ENCODE measurements around the gene SOHLH1. TPM values are rescaled to one million over a fixed set of nuclear protein-coding genes. Genes with fewer than 3 reads are reported as not detected.

Gene SOHLH1
- polyA plus RNA-seq, 1 of the 3 experiments (the other 2 are of a cell fraction), result not detected

DNA sequence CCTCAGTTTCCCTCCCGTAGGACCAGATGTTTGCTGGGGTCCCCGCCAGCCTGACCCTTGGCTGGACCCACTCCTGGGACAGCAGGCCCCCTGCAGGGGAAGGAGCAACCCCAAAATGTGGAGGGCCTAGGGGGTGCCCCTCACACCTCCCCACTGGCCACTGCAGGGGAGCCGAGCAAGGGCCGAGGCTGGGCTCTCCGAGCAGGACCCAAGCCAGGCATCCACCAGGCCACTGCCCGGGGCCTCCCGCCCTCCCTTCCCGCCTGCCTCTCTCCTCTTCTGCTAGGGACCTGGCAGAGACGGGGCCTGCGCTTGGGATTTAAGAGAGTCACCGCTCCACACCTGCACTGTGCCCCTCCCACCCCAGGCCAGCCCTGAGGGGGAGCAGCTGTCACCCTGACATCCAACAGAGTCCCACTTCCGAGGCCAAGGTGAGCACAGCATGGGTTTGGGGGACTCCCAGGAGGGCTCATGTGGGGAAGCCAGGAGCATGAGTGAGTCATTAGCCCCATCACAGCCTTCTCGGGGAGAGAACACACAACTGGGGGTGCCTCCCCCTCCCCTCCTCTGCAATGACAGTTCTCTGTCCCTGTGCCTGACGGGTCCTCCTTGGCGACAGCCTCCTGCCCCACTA lies 15.8 kb downstream of the SOHLH1 start:
- WGBS (ENCODE audit: low lambda C conversion rate), result 27% methylated on average over 4 of the region's 15 CpGs
- no peaks in the 10 kb centered on the region for H4K20me1 ChIP-seq (ENCODE audit: insufficient read depth)
- TF ChIP-seq RXRA (IDR thresholded peaks at IDR 0.05; ENCODE audit: borderline replicate concordance, low read depth), result no peak
- TF ChIP-seq EZH2phosphoT487 (IDR thresholded peaks at IDR 0.05; ENCODE audit: borderline replicate concordance, low read depth), result no peak
- TF ChIP-seq, protein P1, sequence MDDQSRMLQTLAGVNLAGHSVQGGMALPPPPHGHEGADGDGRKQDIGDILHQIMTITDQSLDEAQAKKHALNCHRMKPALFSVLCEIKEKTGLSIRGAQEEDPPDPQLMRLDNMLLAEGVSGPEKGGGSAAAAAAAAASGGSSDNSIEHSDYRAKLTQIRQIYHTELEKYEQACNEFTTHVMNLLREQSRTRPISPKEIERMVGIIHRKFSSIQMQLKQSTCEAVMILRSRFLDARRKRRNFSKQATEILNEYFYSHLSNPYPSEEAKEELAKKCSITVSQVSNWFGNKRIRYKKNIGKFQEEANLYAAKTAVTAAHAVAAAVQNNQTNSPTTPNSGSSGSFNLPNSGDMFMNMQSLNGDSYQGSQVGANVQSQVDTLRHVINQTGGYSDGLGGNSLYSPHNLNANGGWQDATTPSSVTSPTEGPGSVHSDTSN (IDR thresholded peaks at IDR 0.05), result no peak
- TF ChIP-seq, protein P2, sequence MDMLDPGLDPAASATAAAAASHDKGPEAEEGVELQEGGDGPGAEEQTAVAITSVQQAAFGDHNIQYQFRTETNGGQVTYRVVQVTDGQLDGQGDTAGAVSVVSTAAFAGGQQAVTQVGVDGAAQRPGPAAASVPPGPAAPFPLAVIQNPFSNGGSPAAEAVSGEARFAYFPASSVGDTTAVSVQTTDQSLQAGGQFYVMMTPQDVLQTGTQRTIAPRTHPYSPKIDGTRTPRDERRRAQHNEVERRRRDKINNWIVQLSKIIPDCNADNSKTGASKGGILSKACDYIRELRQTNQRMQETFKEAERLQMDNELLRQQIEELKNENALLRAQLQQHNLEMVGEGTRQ (IDR thresholded peaks at IDR 0.05; ENCODE audit: borderline replicate concordance, low read depth, low read length), result no peak

DNA sequence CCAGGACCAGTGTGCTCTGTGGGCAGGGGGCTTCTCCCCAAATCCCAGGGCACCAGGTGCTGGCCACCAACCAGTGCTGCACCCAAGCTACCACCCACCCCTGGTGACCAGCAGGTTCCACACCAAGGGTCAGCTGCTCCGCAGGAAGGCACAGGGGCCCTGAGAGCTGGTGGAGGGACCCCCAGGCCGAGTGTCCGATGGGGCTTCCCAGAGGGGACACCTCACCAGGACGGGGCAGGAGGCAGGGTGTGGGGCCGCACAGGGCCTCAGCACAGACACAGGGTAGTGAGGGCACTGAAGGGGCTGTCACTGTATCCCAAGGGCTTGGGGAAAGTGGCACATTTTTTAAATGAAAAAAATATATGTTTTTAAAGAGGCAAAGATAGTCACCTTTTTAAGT lies 18.1 kb downstream of the SOHLH1 start:
- H3K4me3 ChIP-seq (ENCODE audit: low read depth in 2 of 2, low read length in 1 of 2), result no peak overlapping the region
- no peaks in the 10 kb centered on the region for H3K27me3 ChIP-seq (ENCODE audit: insufficient read depth)
- no peak overlapping the region for H3K9ac ChIP-seq
- no peaks in the 10 kb centered on the region for H3K9me2 ChIP-seq
- no peak overlapping the region for H3K4me2 ChIP-seq
- TF ChIP-seq, protein P3, sequence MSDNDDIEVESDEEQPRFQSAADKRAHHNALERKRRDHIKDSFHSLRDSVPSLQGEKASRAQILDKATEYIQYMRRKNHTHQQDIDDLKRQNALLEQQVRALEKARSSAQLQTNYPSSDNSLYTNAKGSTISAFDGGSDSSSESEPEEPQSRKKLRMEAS (IDR thresholded peaks at IDR 0.05; ENCODE audit: low read depth), result no peak
- no peaks in the 10 kb centered on the region for H4K20me1 ChIP-seq (ENCODE audit: insufficient read depth)
- no peaks in the 10 kb centered on the region for H3K4me1 ChIP-seq (ENCODE audit: control insufficient read depth in 1 of 2, insufficient read depth in 2 of 2, low read depth in 1 of 2, low read length in 1 of 2)
- 68% methylated on average over 5 of the region's 5 CpGs for WGBS (ENCODE audit: low lambda C conversion rate)
- POLR2A ChIA-PET, result no interaction called here
- no peaks in the 10 kb centered on the region for H3F3A ChIP-seq (replicated peaks; ENCODE audit: insufficient read depth)
- no peaks in the 10 kb centered on the region for H3K79me2 ChIP-seq (ENCODE audit: insufficient read depth)
- no peaks in the 10 kb centered on the region for H3K9me3 ChIP-seq
- no peaks in the 10 kb centered on the region for H3K36me3 ChIP-seq (replicated peaks in 1 of 2; ENCODE audit: control insufficient read depth in 1 of 2, insufficient read depth in 2 of 2, low read length in 1 of 2)
- no peak for DNase-seq
- no peak overlapping the region for H2AFZ ChIP-seq (ENCODE audit: low read depth)
- CTCF ChIA-PET, result interaction anchor here (1.0 kb wide), 1 partner anchor 22 kb away, joined by 5 read pairs; no protein-coding TSS in a partner anchor
- H3K27ac ChIP-seq (ENCODE audit: low read depth in 2 of 2, low read length in 1 of 2), result no peak overlapping the region

More for the DNA sequence above, 15.8 kb downstream of the SOHLH1 start:
- no peaks in the 10 kb centered on the region for H3K4me1 ChIP-seq (ENCODE audit: control insufficient read depth in 1 of 2, insufficient read depth in 2 of 2, low read depth in 1 of 2, low read length in 1 of 2)
- POLR2A ChIA-PET, result no interaction called here
- DNase-seq, result no peak
- no peaks in the 10 kb centered on the region for H3K36me3 ChIP-seq (replicated peaks in 1 of 2; ENCODE audit: control insufficient read depth in 1 of 2, insufficient read depth in 2 of 2, low read length in 1 of 2)
- no peak overlapping the region for H3K9ac ChIP-seq
- H3K27ac ChIP-seq (ENCODE audit: low read depth in 2 of 2, low read length in 1 of 2), result no peak overlapping the region
- CTCF ChIA-PET, result no interaction called here
- H3K9me2 ChIP-seq, result no peaks in the 10 kb centered on the region
- H2AFZ ChIP-seq (ENCODE audit: low read depth), result no peak overlapping the region
- no peaks in the 10 kb centered on the region for H3K27me3 ChIP-seq (ENCODE audit: insufficient read depth)
- H3K9me3 ChIP-seq, result no peaks in the 10 kb centered on the region
- no peak overlapping the region for H3K4me3 ChIP-seq (ENCODE audit: low read depth in 2 of 2, low read length in 1 of 2)
- no peaks in the 10 kb centered on the region for H3K79me2 ChIP-seq (ENCODE audit: insufficient read depth)
- no peak overlapping the region for H3K4me2 ChIP-seq
- no peaks in the 10 kb centered on the region for H3F3A ChIP-seq (replicated peaks; ENCODE audit: insufficient read depth)

DNA sequence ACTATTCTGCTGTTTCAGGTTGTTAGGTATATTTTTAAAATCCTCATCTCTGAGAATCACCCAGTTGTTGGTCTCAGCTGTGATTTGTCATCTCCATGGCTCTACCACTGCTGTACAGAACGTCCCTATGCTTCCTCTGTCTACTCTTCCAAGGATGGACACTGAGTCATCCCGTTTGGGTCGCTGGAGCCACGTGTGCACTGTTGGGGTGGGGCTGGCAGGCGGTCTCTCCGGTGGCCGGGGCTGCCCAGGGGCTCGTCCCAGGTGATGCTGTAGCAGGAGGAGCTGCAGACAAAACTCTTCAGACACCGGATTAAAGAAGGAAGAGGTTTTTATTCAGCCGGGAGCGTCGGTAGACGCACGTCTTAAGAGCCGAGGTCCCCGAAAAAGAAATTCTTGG lies 19.2 kb downstream of the SOHLH1 start:
- no peak for DNase-seq
- ChIA-PET CTCF (no interaction called here), POLR2A (no interaction called here)
- 66% methylated on average over 16 of the region's 16 CpGs for WGBS (ENCODE audit: low lambda C conversion rate)
- Histone ChIP-seq H2AFZ (ENCODE audit: low read depth) (no peak overlapping the region), H3K9me2 (no peaks in the 10 kb centered on the region), H3K27me3 (ENCODE audit: insufficient read depth) (no peaks in the 10 kb centered on the region), H3K9me3 (no peaks in the 10 kb centered on the region), H3K79me2 (ENCODE audit: insufficient read depth) (no peaks in the 10 kb centered on the region), H3K36me3 (replicated peaks in 1 of 2; ENCODE audit: control insufficient read depth in 1 of 2, insufficient read depth in 2 of 2, low read length in 1 of 2) (no peaks in the 10 kb centered on the region), H3F3A (replicated peaks; ENCODE audit: insufficient read depth) (no peaks in the 10 kb centered on the region), H3K9ac (no peak overlapping the region), H3K4me1 (ENCODE audit: control insufficient read depth in 1 of 2, insufficient read depth in 2 of 2, low read depth in 1 of 2, low read length in 1 of 2) (no peaks in the 10 kb centered on the region), H4K20me1 (ENCODE audit: insufficient read depth) (no peaks in the 10 kb centered on the region), H3K4me3 (ENCODE audit: low read depth in 2 of 2, low read length in 1 of 2) (no peak overlapping the region), H3K4me2 (no peak overlapping the region), H3K27ac (ENCODE audit: low read depth in 2 of 2, low read length in 1 of 2) (no peak overlapping the region)
- TF ChIP-seq FOXM1 (IDR thresholded peaks at IDR 0.05; ENCODE audit: low read depth), result no peak
- TF ChIP-seq FOSL2 (IDR thresholded peaks at IDR 0.05; ENCODE audit: borderline replicate concordance, low read depth), result no peak
- TF ChIP-seq NFIC (IDR thresholded peaks at IDR 0.05; ENCODE audit: borderline replicate concordance), result no peak
- TF ChIP-seq JUND (IDR thresholded peaks at IDR 0.05), result no peak
- TF ChIP-seq SIN3A (IDR thresholded peaks at IDR 0.05; ENCODE audit: borderline replicate concordance, low read depth, low read length), result no peak
- TF ChIP-seq, protein P2 (IDR thresholded peaks at IDR 0.05; ENCODE audit: borderline replicate concordance, low read depth, low read length), result no peak

Data from SK-N-SH (cell line).